Measurements from ENCODE around the gene TIMM10. TPM values are rescaled to one million over a fixed set of nuclear protein-coding genes. Genes with fewer than 3 reads are reported as not detected.
A peak's percentile ranks its signal among the peaks of the same experiment; 100 is the strongest.

Gene TIMM10
- polyA plus RNA-seq, 3 donors: 30.4 to 62.1 (median 58.3) TPM

- Histone ChIP-seq H3K9ac (ENCODE audit: insufficient read depth, low read length, poor library complexity, severe bottlenecking) (no peak overlapping the region), H2AFZ (ENCODE audit: insufficient read depth, low read depth, low read length, poor library complexity, severe bottlenecking) (no peak overlapping the region), H3K79me2 (ENCODE audit: insufficient read depth, low read length) (no peaks in the 10 kb centered on the region), H3K9me3 (replicated peaks in 1 of 2; ENCODE audit: control insufficient read depth in 1 of 2, insufficient read depth in 1 of 2, low read length in 2 of 2) (no peaks in the 10 kb centered on the region), H4K20me1 (ENCODE audit: insufficient read depth, low read length) (no peaks in the 10 kb centered on the region), H3K36me3 (replicated peaks in 1 of 2; ENCODE audit: control insufficient read depth in 1 of 2, insufficient read depth in 2 of 2, low read length in 2 of 2) (peaks cover 7 to 43% of the 10 kb centered on the region in 2 donors), H3K27me3 (ENCODE audit: control insufficient read depth in 2 of 2, insufficient read depth in 2 of 2, low read length in 2 of 2) (no peaks in the 10 kb centered on the region), H3K4me1 (ENCODE audit: control insufficient read depth in 1 of 2, insufficient read depth in 2 of 2, low read length in 2 of 2) (peaks cover 32 to 33% of the 10 kb centered on the region in 2 donors), H3K4me3 (replicated peaks in 1 of 3; ENCODE audit: low read depth in 2 of 3, low read length in 3 of 3) (no peak overlapping the region), H3K4me2 (replicated peaks; ENCODE audit: extremely low read depth, low read length, poor library complexity, severe bottlenecking) (no peak overlapping the region), H3K27ac (ENCODE audit: low read depth in 1 of 2, low read length in 2 of 2) (no peak overlapping the region)
- H3K36me3 Mint-ChIP-seq: peaks cover 35 to 40% of the 10 kb centered on the region in 2 donors
- TF ChIP-seq CTCF (IDR thresholded peaks at IDR 0.05): no peak
- no peak overlapping the region for H3K4me3 Mint-ChIP-seq
- WGBS (ENCODE audit: insufficient coverage): 100% methylated on average over 2 of the region's 6 CpGs
- intact Hi-C loops (cut with micrococcal nuclease): no loop called here
- H3K27me3 Mint-ChIP-seq (ENCODE audit: low read depth in 3 of 3): peaks cover 3 to 5% (median 4%) of the 10 kb centered on the region in 3 donors
- peaks cover 31% of the 10 kb centered on the region for H3K4me1 Mint-ChIP-seq
- DNase-seq: no peak
- H3K27ac Mint-ChIP-seq: peak overlapping the region in 4 of 7 donors; percentile 13 to 75 (median 52)
- peaks cover 0 to 2% (median 0%) of the 10 kb centered on the region in 7 donors for H3K9me3 Mint-ChIP-seq
Observed at GRCh38 chr11:57487920-57488659, 42.5 kb downstream of the TIMM10 start.

- Mint-ChIP-seq H3K4me3 (no peak overlapping the region), H3K4me1 (peaks cover 34% of the 10 kb centered on the region), H3K9me3 (peaks cover 0 to 3% (median 0%) of the 10 kb centered on the region in 7 donors), H3K27me3 (ENCODE audit: low read depth in 3 of 3) (peaks cover 5 to 12% (median 6%) of the 10 kb centered on the region in 3 donors), H3K36me3 (peaks cover 35 to 40% of the 10 kb centered on the region in 2 donors), H3K27ac (peak overlapping the region in 2 of 7 donors; percentile 13 to 75)
- Histone ChIP-seq H3K4me3 (replicated peaks in 1 of 3; ENCODE audit: low read depth in 2 of 3, low read length in 3 of 3) (no peak overlapping the region), H4K20me1 (ENCODE audit: insufficient read depth, low read length) (no peaks in the 10 kb centered on the region), H3K36me3 (replicated peaks in 1 of 2; ENCODE audit: control insufficient read depth in 1 of 2, insufficient read depth in 2 of 2, low read length in 2 of 2) (peaks cover 7 to 43% of the 10 kb centered on the region in 2 donors), H3K4me2 (replicated peaks; ENCODE audit: extremely low read depth, low read length, poor library complexity, severe bottlenecking) (no peak overlapping the region), H2AFZ (ENCODE audit: insufficient read depth, low read depth, low read length, poor library complexity, severe bottlenecking) (no peak overlapping the region), H3K4me1 (ENCODE audit: control insufficient read depth in 1 of 2, insufficient read depth in 2 of 2, low read length in 2 of 2) (peaks cover 41 to 42% of the 10 kb centered on the region in 2 donors), H3K79me2 (ENCODE audit: insufficient read depth, low read length) (no peaks in the 10 kb centered on the region), H3K9ac (ENCODE audit: insufficient read depth, low read length, poor library complexity, severe bottlenecking) (no peak overlapping the region), H3K9me3 (replicated peaks in 1 of 2; ENCODE audit: control insufficient read depth in 1 of 2, insufficient read depth in 1 of 2, low read length in 2 of 2) (no peaks in the 10 kb centered on the region), H3K27ac (ENCODE audit: low read depth in 1 of 2, low read length in 2 of 2) (no peak overlapping the region), H3K27me3 (ENCODE audit: control insufficient read depth in 2 of 2, insufficient read depth in 2 of 2, low read length in 2 of 2) (peaks cover 2 to 7% of the 10 kb centered on the region in 2 donors)
- TF ChIP-seq CTCF (IDR thresholded peaks at IDR 0.05): no peak
- DNase-seq: no peak
- WGBS (ENCODE audit: insufficient coverage): 95% methylated on average over 6 of the region's 15 CpGs
- intact Hi-C loops (cut with micrococcal nuclease): no loop called here
Observed at GRCh38 chr11:57487021-57487778, 43.4 kb downstream of the TIMM10 start.
